HEK293 (cell line): ENCODE measurements around the gene SPESP1.
A peak's percentile ranks its signal among the peaks of the same experiment; 100 is the strongest.

ENCODE experiments used
- CTCF ChIA-PET: fragments of 350-600 bp; formaldehyde crosslinking; extraction: SDS; loops from one replicate; lab custom pipeline; 2021; ENCODE audit warnings: antibody characterized with exemption; lab: Yijun Ruan, JAX
- POLR2A ChIA-PET: fragments of 300-600 bp; formaldehyde crosslinking; extraction: SDS; loops from one replicate; lab custom pipeline; 2020; ENCODE audit warnings: antibody characterized with exemption, inconsistent platforms; lab: Yijun Ruan, JAX
- H3K27ac ChIP-seq: fragments of 200-500 bp; sonication (Bioruptor generic); 2 replicates; pipeline ENCODE4 v1.5.1; 2014; ENCODE audit warnings: low read depth, low read length, control low read depth, inconsistent platforms; ENCODE audit errors: extremely low read depth
- H3K36me3 ChIP-seq, 2 experiments: fragments of 200-500 bp in 1 of 2; sonication (Bioruptor generic) in 1 of 2; 1 replicate in 1 of 2; 2 replicates in 1 of 2; pipeline ENCODE4 v1.5.1; 2014 to 2017; ENCODE audit warnings: inconsistent platforms in 2 of 2, low read length in 2 of 2; ENCODE audit not compliant: control insufficient read depth in 2 of 2, insufficient read depth in 1 of 2
- H3K4me1 ChIP-seq: fragments of 200-500 bp; sonication (Bioruptor generic); 2 replicates; pipeline ENCODE4 v1.5.1; 2014; ENCODE audit warnings: mild to moderate bottlenecking, low read length, inconsistent platforms; ENCODE audit not compliant: control insufficient read depth, insufficient read depth
- H3K4me3 ChIP-seq: 2 replicates; pipeline ENCODE4 v1.5.1; 2011; ENCODE audit warnings: low read depth, mild to moderate bottlenecking, control low read depth, low read length, moderate library complexity
- H3K9me3 ChIP-seq: fragments of 200-500 bp; sonication (Bioruptor generic); 2 replicates; pipeline ENCODE4 v1.5.1; 2014; ENCODE audit warnings: low read depth, low read length, inconsistent platforms; ENCODE audit not compliant: control insufficient read depth, insufficient read depth
- BCL6B ChIP-seq: fragments of 450-650 bp; formaldehyde crosslinking; IDR thresholded peaks from 2 replicates; pipeline ENCODE4 v1.5.1; 2017; ENCODE audit warnings: missing biosample characterization, missing genetic modification characterization
- MEIS1 ChIP-seq: sonication (generic); formaldehyde crosslinking; IDR thresholded peaks from 2 replicates; pipeline ENCODE4 v1.8.1; 2022; ENCODE audit warnings: missing genetic modification reagents, mild to moderate bottlenecking, borderline replicate concordance
- MYNN ChIP-seq: fragments of 450-650 bp; formaldehyde crosslinking; IDR thresholded peaks from 2 replicates; pipeline ENCODE4 v1.5.1; 2016; ENCODE audit warnings: missing biosample characterization, missing genetic modification characterization, borderline replicate concordance
- OVOL3 ChIP-seq: fragments of 450-650 bp; formaldehyde crosslinking; IDR thresholded peaks from 2 replicates; pipeline ENCODE4 v1.5.1; 2016; ENCODE audit warnings: missing biosample characterization, missing genetic modification characterization
- PRDM6 ChIP-seq: fragments of 450-650 bp; formaldehyde crosslinking; IDR thresholded peaks from 2 replicates; pipeline ENCODE4 v1.5.1; 2017; ENCODE audit warnings: missing biosample characterization, missing genetic modification characterization
- SALL2 ChIP-seq: fragments of 450-650 bp; formaldehyde crosslinking; IDR thresholded peaks from 2 replicates; pipeline ENCODE4 v1.5.0; 2017; ENCODE audit warnings: missing biosample characterization, mild to moderate bottlenecking, missing genetic modification characterization, borderline replicate concordance
- SETDB1 ChIP-seq: IDR thresholded peaks from one replicate; pipeline ENCODE4 v1.6.1; 2017; ENCODE audit warnings: mild to moderate bottlenecking, low read length, moderate library complexity, mixed read lengths; ENCODE audit not compliant: insufficient read length
- SP3 ChIP-seq: fragments of 450-650 bp; formaldehyde crosslinking; IDR thresholded peaks from 2 replicates; pipeline ENCODE4 v1.5.1; 2016; ENCODE audit warnings: missing biosample characterization, missing genetic modification characterization
- SP7 ChIP-seq: fragments of 450-650 bp; formaldehyde crosslinking; IDR thresholded peaks from 2 replicates; pipeline ENCODE4 v1.5.1; 2016; ENCODE audit warnings: missing biosample characterization, missing genetic modification characterization
- TCF7L2 ChIP-seq: IDR thresholded peaks from 2 replicates; pipeline ENCODE4 v1.6.1; 2011; ENCODE audit warnings: low read depth, mild to moderate bottlenecking, inconsistent platforms, low read length, moderate library complexity, borderline replicate concordance
- ZBTB20 ChIP-seq: fragments of 450-650 bp; formaldehyde crosslinking; IDR thresholded peaks from 2 replicates; pipeline ENCODE4 v1.5.1; 2016; ENCODE audit warnings: missing biosample characterization, missing genetic modification characterization
- ZBTB6 ChIP-seq: fragments of 450-650 bp; formaldehyde crosslinking; IDR thresholded peaks from 2 replicates; pipeline ENCODE4 v1.5.1; 2017; ENCODE audit warnings: missing biosample characterization, missing genetic modification characterization
- ZFP69B ChIP-seq: fragments of 450-650 bp; formaldehyde crosslinking; IDR thresholded peaks from 2 replicates; pipeline ENCODE4 v1.5.1; 2016; ENCODE audit warnings: missing biosample characterization, missing genetic modification characterization
- ZNF175 ChIP-seq: fragments of 450-650 bp; formaldehyde crosslinking; IDR thresholded peaks from 2 replicates; pipeline ENCODE4 v1.5.1; 2016; ENCODE audit warnings: missing biosample characterization, missing genetic modification characterization
- ZNF18 ChIP-seq: fragments of 450-650 bp; formaldehyde crosslinking; IDR thresholded peaks from 2 replicates; pipeline ENCODE4 v1.5.1; 2016; ENCODE audit warnings: missing biosample characterization, missing genetic modification characterization
- ZNF202 ChIP-seq: fragments of 450-650 bp; formaldehyde crosslinking; IDR thresholded peaks from 2 replicates; pipeline ENCODE4 v1.5.1; 2016; ENCODE audit warnings: missing biosample characterization, missing genetic modification characterization, borderline replicate concordance
- ZNF214 ChIP-seq: fragments of 450-650 bp; formaldehyde crosslinking; IDR thresholded peaks from 2 replicates; pipeline ENCODE4 v1.5.1; 2017; ENCODE audit warnings: missing biosample characterization, mild to moderate bottlenecking, missing genetic modification characterization, borderline replicate concordance
- ZNF26 ChIP-seq: fragments of 450-650 bp; formaldehyde crosslinking; IDR thresholded peaks from 2 replicates; pipeline ENCODE4 v1.5.1; 2016; ENCODE audit warnings: missing biosample characterization, missing genetic modification characterization
- ZNF341 ChIP-seq: fragments of 450-650 bp; formaldehyde crosslinking; IDR thresholded peaks from 2 replicates; pipeline ENCODE4; 2016; ENCODE audit warnings: low read depth, missing biosample characterization, missing genetic modification characterization
- ZNF394 ChIP-seq: fragments of 450-650 bp; formaldehyde crosslinking; IDR thresholded peaks from 2 replicates; pipeline ENCODE4 v1.5.1; 2016; ENCODE audit warnings: missing biosample characterization, missing genetic modification characterization, mild to moderate bottlenecking, moderate library complexity, borderline replicate concordance
- ZNF561 ChIP-seq: fragments of 450-650 bp; IDR thresholded peaks from 2 replicates; pipeline ENCODE4 v1.5.1; 2018; ENCODE audit warnings: missing biosample characterization, missing genetic modification characterization, borderline replicate concordance
- ZNF600 ChIP-seq: fragments of 450-650 bp; formaldehyde crosslinking; IDR thresholded peaks from 2 replicates; pipeline ENCODE4 v1.5.1; 2016; ENCODE audit warnings: missing biosample characterization, missing genetic modification characterization
- ZNF610 ChIP-seq: fragments of 450-650 bp; formaldehyde crosslinking; IDR thresholded peaks from 2 replicates; pipeline ENCODE4 v1.5.1; 2016; ENCODE audit warnings: missing biosample characterization, missing genetic modification characterization, borderline replicate concordance
- ZNF830 ChIP-seq: fragments of 450-650 bp; IDR thresholded peaks from 2 replicates; pipeline ENCODE4 v1.5.0; 2018; ENCODE audit warnings: missing biosample characterization, missing genetic modification characterization, low read depth, mild to moderate bottlenecking, moderate library complexity
- ZNF843 ChIP-seq: fragments of 450-650 bp; formaldehyde crosslinking; IDR thresholded peaks from 2 replicates; pipeline ENCODE4 v1.5.1; 2016; ENCODE audit warnings: missing biosample characterization, missing genetic modification characterization
- ZSCAN4 ChIP-seq: fragments of 450-650 bp; formaldehyde crosslinking; IDR thresholded peaks from 2 replicates; pipeline ENCODE4 v1.5.1; 2017; ENCODE audit warnings: missing biosample characterization, missing genetic modification characterization

The SPESP1 gene

GRCh38 chr15:68991723-68992122 lies 61.4 kb downstream of the SPESP1 start (continued):
- TF ChIP-seq ZNF26 (tag by site-specific recombination) (no peak), ZNF610 (peak; percentile 69; the same call in 1 of the 2 replicates), MEIS1 (no peak), SETDB1 (peak; percentile 39), ZNF394 (no peak), ZBTB6 (tag by site-specific recombination) (peak; percentile 15; the same call in 1 of the 2 replicates), ZNF341 (tag by site-specific recombination) (peak; percentile 75), ZSCAN4 (tag by site-specific recombination) (no peak), ZNF843 (tag by site-specific recombination) (peak; percentile 94), ZNF202 (tag by site-specific recombination) (no peak), ZBTB20 (tag by site-specific recombination) (peak; percentile 43; the same call in 1 of the 2 replicates), ZNF600 (peak; percentile 100), SP3 (tag by site-specific recombination) (no peak)

GRCh38 chr15:68992696-68993095 lies 62.4 kb downstream of the SPESP1 start:
- POLR2A ChIA-PET = no interaction called here
- CTCF ChIA-PET = interaction anchor here (0.8 kb wide), 1 partner anchor 39 kb away, joined by 4 read pairs; no protein-coding TSS in a partner anchor
- no peak for TF ChIP-seq ZNF830
- no peak for TF ChIP-seq MEIS1
- no peak for TF ChIP-seq ZNF214
- no peak for TF ChIP-seq SP7 (tag by site-specific recombination)
- TF ChIP-seq SALL2 (tag by site-specific recombination) = no peak
- TF ChIP-seq ZNF18 = no peak
- no peak for TF ChIP-seq ZSCAN4 (tag by site-specific recombination)
- no peak for TF ChIP-seq TCF7L2
- no peak for TF ChIP-seq MYNN (tag by site-specific recombination)
- no peak for TF ChIP-seq BCL6B
- no peak for TF ChIP-seq ZFP69B (tag by site-specific recombination)
- no peak for TF ChIP-seq OVOL3
- TF ChIP-seq ZNF843 (tag by site-specific recombination) = no peak
- no peak for TF ChIP-seq PRDM6 (tag by site-specific recombination)
- TF ChIP-seq ZNF175 = no peak
- TF ChIP-seq ZNF561 = no peak
- H3K9me3 ChIP-seq = no peaks in the 10 kb centered on the region
- H3K36me3 ChIP-seq = no peaks in the 10 kb centered on the region
- H3K27ac ChIP-seq = peak overlapping the region; percentile 81
- no peak overlapping the region for H3K4me3 ChIP-seq
- peaks cover 7% of the 10 kb centered on the region; the same call in 1 of the 2 replicates for H3K4me1 ChIP-seq
